AG04449 (cell line): ENCODE measurements around the gene PGF.

Source experiments
- CTCF ChIA-PET: fragments of 350-600 bp; formaldehyde crosslinking; extraction: SDS; loops from one replicate; lab custom pipeline; 2021; ENCODE audit warnings: antibody characterized with exemption; lab: Yijun Ruan, JAX
- POLR2A ChIA-PET: fragments of 400-600, 350-600 bp; formaldehyde crosslinking; extraction: SDS; loops from one replicate; lab custom pipeline; 2020; ENCODE audit warnings: antibody characterized with exemption, inconsistent platforms; lab: Yijun Ruan, JAX
- DNase-seq: peaks from one replicate; pipeline ENCODE4 v3.0.0-alpha.2; 2010; ENCODE audit warnings: low read depth, low spot score
- H3K4me3 ChIP-seq: 2 replicates; pipeline ENCODE4 v1.5.1; 2011; ENCODE audit warnings: low read depth, mild to moderate bottlenecking, control low read depth, low read length
- TF ChIP-seq, protein P1 (sequence below): IDR thresholded peaks from one replicate; pipeline ENCODE4 v1.5.1; 2011; ENCODE audit warnings: mild to moderate bottlenecking, moderate library complexity, low read length, control low read depth, inconsistent platforms; ENCODE audit not compliant: insufficient read depth; ENCODE audit errors: missing control alignments

PGF gene

DNA sequence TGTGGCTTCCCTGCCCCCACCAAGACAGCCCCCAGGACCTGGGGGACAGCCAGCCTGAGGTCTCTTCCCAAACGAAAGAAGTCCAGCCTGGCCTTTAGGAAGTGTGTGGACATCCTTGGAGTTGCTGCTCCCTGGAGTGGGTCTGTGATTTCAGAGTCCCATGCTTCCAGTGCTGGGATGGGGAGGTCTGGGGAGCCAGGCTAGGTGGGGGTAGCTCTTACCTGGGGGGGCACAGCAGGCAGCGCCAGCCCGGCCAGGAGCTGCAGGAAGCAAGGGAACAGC, 509 bp downstream of the PGF start:
- ChIA-PET CTCF (interaction anchor here (0.7 to 11.9 kb wide), 7 partner anchors 10 to 134 kb away, joined by 3 to 182 read pairs (median 5); no protein-coding TSS in a partner anchor), POLR2A (interaction anchor here (1.2 kb wide), 1 partner anchor 10 kb away, joined by 3 read pairs; no protein-coding TSS in a partner anchor)
- H3K4me3 ChIP-seq = peak overlapping the region; percentile 56
- TF ChIP-seq, protein P1, sequence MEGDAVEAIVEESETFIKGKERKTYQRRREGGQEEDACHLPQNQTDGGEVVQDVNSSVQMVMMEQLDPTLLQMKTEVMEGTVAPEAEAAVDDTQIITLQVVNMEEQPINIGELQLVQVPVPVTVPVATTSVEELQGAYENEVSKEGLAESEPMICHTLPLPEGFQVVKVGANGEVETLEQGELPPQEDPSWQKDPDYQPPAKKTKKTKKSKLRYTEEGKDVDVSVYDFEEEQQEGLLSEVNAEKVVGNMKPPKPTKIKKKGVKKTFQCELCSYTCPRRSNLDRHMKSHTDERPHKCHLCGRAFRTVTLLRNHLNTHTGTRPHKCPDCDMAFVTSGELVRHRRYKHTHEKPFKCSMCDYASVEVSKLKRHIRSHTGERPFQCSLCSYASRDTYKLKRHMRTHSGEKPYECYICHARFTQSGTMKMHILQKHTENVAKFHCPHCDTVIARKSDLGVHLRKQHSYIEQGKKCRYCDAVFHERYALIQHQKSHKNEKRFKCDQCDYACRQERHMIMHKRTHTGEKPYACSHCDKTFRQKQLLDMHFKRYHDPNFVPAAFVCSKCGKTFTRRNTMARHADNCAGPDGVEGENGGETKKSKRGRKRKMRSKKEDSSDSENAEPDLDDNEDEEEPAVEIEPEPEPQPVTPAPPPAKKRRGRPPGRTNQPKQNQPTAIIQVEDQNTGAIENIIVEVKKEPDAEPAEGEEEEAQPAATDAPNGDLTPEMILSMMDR = no peak
- no peak for DNase-seq

DNA sequence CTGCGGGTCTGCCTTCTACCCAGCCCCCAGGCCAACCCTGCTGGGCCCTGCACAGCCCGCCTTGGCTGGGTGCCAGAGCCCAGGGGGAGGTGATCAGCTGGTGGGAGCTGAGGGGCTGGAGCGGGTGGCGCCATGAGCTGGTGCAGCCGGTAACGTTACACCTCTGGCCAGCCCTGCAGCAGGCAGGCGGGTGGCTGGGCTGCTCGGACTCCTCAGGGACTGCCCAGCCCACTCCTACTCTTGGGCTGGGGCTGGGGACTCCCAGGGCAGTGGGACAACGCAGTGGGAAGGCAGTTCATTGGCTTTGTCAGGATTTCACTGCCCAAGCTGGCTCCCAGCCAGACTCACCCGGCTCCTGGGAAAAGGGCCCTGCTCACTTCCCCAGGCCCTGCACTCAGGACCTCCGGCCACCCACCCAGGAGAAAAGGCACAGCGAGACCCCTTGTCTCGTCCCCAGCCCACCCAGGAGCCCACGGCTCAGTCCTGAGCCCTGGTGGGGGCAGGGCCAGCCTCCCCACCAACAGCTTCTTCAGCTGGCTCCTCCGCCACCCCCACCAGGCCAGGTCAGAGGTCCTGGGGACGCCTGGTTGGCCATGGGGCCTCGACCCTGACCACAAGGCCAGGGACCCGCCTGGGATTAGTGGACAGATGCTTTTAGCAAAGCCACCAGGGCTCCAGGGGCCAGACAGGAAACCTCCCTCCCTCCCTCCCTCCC, 1.0 kb downstream of the PGF start:
- CTCF ChIA-PET = interaction anchor here (1.2 to 11.9 kb wide), 5 partner anchors 10 to 134 kb away, joined by 3 to 182 read pairs (median 6); no protein-coding TSS in a partner anchor
- POLR2A ChIA-PET = interaction anchor here (1.2 kb wide), 1 partner anchor 11 kb away, joined by 3 read pairs; no protein-coding TSS in a partner anchor
- DNase-seq = no peak
- peak overlapping the region; percentile 56 for H3K4me3 ChIP-seq
- TF ChIP-seq, protein P1 = no peak

DNA sequence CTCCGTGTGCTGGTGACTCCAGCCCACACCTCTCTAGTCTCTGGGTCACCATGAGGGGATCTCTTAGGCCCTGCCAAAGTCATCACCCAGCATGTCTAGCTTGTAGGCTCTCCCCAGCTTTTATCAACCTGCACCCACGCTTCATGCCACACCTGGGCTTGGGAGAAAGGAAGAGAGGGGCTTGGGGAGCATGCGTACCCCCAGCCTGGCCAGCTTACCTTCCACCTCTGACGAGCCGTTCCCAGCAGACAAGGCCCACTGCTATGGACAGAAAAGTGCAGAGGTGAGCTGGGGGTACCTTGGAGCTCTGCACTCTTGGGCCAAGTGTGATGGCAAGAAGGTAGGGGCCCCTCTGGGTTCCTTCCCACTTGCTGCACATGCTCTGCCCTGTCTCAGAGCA, 1.7 kb downstream of the PGF start:
- no peak for DNase-seq
- ChIA-PET POLR2A (no interaction called here), CTCF (interaction anchor here (0.7 to 11.9 kb wide), 5 partner anchors 10 to 135 kb away, joined by 3 to 182 read pairs (median 6); no protein-coding TSS in a partner anchor)
- TF ChIP-seq, protein P1 = no peak
- H3K4me3 ChIP-seq = peak overlapping the region; percentile 56; the same call in 1 of the 2 replicates

DNA sequence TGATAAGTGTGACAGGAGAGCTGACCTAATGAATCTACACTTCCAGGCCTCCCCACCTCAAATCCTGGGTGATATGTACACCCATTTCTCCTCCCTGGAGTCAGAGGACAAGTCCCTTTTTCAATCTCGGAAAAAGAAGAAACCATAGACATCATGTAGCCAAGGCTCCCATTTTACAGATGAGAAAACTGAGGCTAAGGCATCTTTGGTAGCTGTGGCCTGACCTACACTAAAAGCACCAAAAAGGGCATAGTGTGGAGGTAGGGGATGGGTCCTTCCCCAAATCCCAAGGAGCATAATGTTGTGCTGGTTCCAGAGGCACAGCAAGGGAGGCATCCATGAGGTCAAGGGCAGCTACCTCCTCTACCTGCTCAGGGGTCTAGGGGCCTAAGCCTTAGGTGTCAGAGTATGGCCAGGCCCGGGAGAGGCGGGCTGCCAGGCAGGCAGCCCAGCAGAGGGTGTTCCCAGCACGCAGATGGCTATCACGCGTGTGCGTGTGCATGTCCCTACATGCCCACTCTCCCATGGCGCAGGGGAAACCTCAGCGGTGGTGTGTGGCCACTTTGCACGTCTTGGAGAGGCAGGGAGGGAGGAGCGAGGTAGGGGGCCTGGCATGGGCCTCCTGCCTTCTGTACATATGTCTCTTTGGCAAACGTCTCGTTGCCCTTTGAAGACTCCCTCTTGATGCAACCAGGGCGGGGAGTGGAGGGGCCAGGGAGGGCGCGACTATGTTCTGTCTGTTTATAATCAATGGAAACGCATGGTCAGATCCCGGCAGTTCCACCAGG, 2.5 kb downstream of the PGF start:
- POLR2A ChIA-PET = no interaction called here
- no peak overlapping the region for H3K4me3 ChIP-seq
- CTCF ChIA-PET = interaction anchor here (1.1 to 11.9 kb wide), 5 partner anchors 9 to 136 kb away, joined by 3 to 182 read pairs (median 4); no protein-coding TSS in a partner anchor
- TF ChIP-seq, protein P1 = no peak
- DNase-seq = no peak

DNA sequence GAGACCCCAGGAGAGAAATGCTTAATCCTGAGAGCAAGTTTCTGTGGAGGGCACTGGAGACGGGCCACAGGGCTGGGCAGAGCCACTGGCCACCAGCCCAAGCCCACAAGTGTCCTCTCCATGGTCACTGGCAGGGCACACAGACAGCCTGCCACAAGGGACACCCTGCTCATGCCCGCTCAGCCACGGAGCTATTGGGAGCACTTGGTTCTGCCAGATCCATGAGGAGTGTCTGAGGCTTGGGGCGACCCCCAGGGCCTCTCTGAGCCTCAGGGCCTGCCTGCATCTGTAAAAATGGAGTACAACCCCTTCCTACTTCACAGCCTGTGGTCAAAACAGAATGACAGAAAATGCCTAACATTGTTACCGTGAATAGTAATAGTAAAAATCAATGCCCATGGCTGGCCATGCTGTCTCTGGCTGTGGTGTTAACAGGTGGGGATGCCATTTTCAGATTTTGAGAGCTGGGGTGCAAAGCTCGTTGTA, 3.2 kb downstream of the PGF start:
- H3K4me3 ChIP-seq = no peak overlapping the region
- no peak for DNase-seq
- TF ChIP-seq, protein P1 = no peak
- POLR2A ChIA-PET = no interaction called here
- CTCF ChIA-PET = interaction anchor here (1.1 to 11.9 kb wide), 6 partner anchors 8 to 137 kb away, joined by 3 to 182 read pairs (median 4); no protein-coding TSS in a partner anchor
